Esophagus muscularis mucosa (tissue), 4 donors: ENCODE results near the gene CAPZA1.

Source experiments
- CTCF ChIP-seq, 3 experiments: fragments of 200-600 bp in 2 of 3; fragments of 450-650 bp in 1 of 3; sonication (generic) in 2 of 3; IDR thresholded peaks; one replicate each; pipeline ENCODE4 v1.5.1; 2017 to 2019; ENCODE audit warnings: antibody characterized with exemption in 3 of 3, mild to moderate bottlenecking in 2 of 3, moderate library complexity in 1 of 3
- EP300 ChIP-seq: sonication (generic); formaldehyde crosslinking; IDR thresholded peaks from one replicate; pipeline ENCODE4 v1.6.1; 2017; ENCODE audit warnings: antibody characterized with exemption
- POLR2A ChIP-seq: fragments of 450-650 bp; IDR thresholded peaks from one replicate; pipeline ENCODE4 v1.6.1; 2017; ENCODE audit warnings: antibody characterized with exemption, moderate library complexity, mild to moderate bottlenecking, low read depth

- TF ChIP-seq EP300, result no peak
- TF ChIP-seq CTCF (IDR thresholded peaks at IDR 0.05), result peak; percentile 29 to 56 (median 54)
- TF ChIP-seq POLR2A, result no peak
These were observed 54.2 kb downstream of the CAPZA1 start for GRCh38 chr1:112673592-112674439.
